Measurements from ENCODE around the gene STIL. TPM values are rescaled to one million over a fixed set of nuclear protein-coding genes. Genes with fewer than 3 reads are reported as not detected.

STIL gene
- total RNA-seq, 2 donors from 2014 or later = 39.3 to 48.0 TPM

DNA sequence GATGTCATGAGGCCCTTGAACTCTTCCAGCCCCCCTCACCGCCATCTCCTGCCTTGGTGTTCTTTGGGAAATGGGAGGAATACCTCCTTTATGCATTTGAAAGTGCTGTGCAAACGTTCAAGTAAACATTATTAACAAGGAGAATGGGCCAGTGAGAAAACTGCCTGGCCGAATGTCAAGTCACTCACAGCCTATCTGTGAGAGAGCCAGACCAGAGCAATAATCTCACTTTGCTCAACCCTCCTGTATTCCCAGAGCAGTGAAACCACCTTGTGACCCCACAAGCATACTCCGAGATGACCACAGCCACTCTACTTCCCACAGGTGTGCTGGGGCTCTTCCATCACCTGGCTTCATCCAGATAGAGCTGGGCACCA is 87.1 kb downstream of the STIL start:
- no peak overlapping the region for H3K9ac ChIP-seq (ENCODE audit: extremely low read depth, low read length, poor library complexity, severe bottlenecking)
- peaks cover 99% of the 10 kb centered on the region for H3K27me3 ChIP-seq (ENCODE audit: control insufficient read depth, insufficient read depth, low read length, poor library complexity, severe bottlenecking)
- H3K9me3 ChIP-seq (ENCODE audit: control insufficient read depth, low read length) = no peaks in the 10 kb centered on the region
- no peaks in the 10 kb centered on the region for H3K36me3 ChIP-seq (ENCODE audit: control insufficient read depth, insufficient read depth, low read length)
- H3K4me1 Mint-ChIP-seq = peaks cover 23% of the 10 kb centered on the region
- TF ChIP-seq, protein P1, sequence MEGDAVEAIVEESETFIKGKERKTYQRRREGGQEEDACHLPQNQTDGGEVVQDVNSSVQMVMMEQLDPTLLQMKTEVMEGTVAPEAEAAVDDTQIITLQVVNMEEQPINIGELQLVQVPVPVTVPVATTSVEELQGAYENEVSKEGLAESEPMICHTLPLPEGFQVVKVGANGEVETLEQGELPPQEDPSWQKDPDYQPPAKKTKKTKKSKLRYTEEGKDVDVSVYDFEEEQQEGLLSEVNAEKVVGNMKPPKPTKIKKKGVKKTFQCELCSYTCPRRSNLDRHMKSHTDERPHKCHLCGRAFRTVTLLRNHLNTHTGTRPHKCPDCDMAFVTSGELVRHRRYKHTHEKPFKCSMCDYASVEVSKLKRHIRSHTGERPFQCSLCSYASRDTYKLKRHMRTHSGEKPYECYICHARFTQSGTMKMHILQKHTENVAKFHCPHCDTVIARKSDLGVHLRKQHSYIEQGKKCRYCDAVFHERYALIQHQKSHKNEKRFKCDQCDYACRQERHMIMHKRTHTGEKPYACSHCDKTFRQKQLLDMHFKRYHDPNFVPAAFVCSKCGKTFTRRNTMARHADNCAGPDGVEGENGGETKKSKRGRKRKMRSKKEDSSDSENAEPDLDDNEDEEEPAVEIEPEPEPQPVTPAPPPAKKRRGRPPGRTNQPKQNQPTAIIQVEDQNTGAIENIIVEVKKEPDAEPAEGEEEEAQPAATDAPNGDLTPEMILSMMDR (conservative IDR thresholded peaks at IDR 0.05) = no peak
- no peak overlapping the region for H3K27ac Mint-ChIP-seq
- H3K36me3 Mint-ChIP-seq (ENCODE audit: low read depth) = no peaks in the 10 kb centered on the region
- H3K4me3 Mint-ChIP-seq = no peak overlapping the region
- no peak overlapping the region for H3K4me3 ChIP-seq (ENCODE audit: low read length)
- H3K4me1 ChIP-seq (ENCODE audit: control insufficient read depth, insufficient read depth, low read length) = no peaks in the 10 kb centered on the region
- no peak for DNase-seq
- no peaks in the 10 kb centered on the region for H3K9me3 Mint-ChIP-seq
- peaks cover 63% of the 10 kb centered on the region for H3K27me3 Mint-ChIP-seq (ENCODE audit: insufficient read depth)
- H3K27ac ChIP-seq (ENCODE audit: low read depth, low read length) = no peak overlapping the region
- WGBS, 2 experiments (ENCODE audit: insufficient coverage in 1 of 2, insufficient read length in 1 of 2) = 41 to 51% methylated on average over 2 to 4 of the region's 4 CpGs

DNA sequence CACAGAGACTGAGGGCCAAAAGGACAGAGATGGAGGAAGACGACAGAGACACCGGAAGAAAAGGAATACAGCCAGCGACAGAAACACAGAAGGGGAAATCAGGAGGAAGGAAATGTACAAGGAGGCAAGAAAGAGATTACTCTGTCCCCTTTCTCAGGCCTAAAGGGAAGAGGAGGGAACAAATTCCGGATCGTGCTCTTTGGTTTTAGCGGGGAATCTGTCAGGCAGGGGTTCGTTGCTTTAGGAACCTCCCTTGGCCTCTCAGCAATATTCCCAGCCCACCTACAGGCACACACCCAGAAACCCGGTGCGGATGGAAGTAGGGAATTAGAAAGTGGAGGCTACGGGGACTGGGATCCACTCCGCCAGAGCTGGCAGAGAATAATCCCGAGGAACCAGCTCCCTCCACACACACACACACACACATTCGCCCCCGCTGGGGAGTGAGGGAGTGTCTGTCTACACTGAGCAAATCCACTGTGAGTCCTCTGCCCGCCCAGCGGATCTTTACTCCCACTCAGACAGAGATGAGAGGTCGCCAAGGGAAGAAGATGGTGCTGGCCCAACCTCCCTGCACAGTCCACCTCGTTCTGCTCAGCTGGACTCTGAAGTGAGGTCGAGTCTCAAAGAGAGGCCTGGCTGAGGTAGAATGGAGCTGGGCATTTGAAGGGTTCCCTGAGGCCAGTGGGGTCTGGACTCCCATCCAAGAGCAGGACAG is 87.7 kb downstream of the STIL start:
- H3K4me3 ChIP-seq (ENCODE audit: low read length) = peak overlapping the region; percentile 49
- peaks cover 99% of the 10 kb centered on the region for H3K27me3 ChIP-seq (ENCODE audit: control insufficient read depth, insufficient read depth, low read length, poor library complexity, severe bottlenecking)
- Mint-ChIP-seq H3K4me3 (peak overlapping the region; percentile 42), H3K27ac (no peak overlapping the region), H3K27me3 (ENCODE audit: insufficient read depth) (peaks cover 57% of the 10 kb centered on the region), H3K36me3 (ENCODE audit: low read depth) (no peaks in the 10 kb centered on the region), H3K4me1 (peaks cover 18% of the 10 kb centered on the region), H3K9me3 (no peaks in the 10 kb centered on the region)
- 17% methylated on average over 7 to 13 of the region's 19 CpGs for WGBS, 2 experiments (ENCODE audit: insufficient coverage in 1 of 2, insufficient read length in 1 of 2)
- peak; percentile 65 for DNase-seq
- H3K4me1 ChIP-seq (ENCODE audit: control insufficient read depth, insufficient read depth, low read length) = no peaks in the 10 kb centered on the region
- no peaks in the 10 kb centered on the region for H3K36me3 ChIP-seq (ENCODE audit: control insufficient read depth, insufficient read depth, low read length)
- H3K9me3 ChIP-seq (ENCODE audit: control insufficient read depth, low read length) = no peaks in the 10 kb centered on the region
- TF ChIP-seq, protein P1 (conservative IDR thresholded peaks at IDR 0.05) = no peak
- no peak overlapping the region for H3K9ac ChIP-seq (ENCODE audit: extremely low read depth, low read length, poor library complexity, severe bottlenecking)
- H3K27ac ChIP-seq (ENCODE audit: low read depth, low read length) = no peak overlapping the region

DNA sequence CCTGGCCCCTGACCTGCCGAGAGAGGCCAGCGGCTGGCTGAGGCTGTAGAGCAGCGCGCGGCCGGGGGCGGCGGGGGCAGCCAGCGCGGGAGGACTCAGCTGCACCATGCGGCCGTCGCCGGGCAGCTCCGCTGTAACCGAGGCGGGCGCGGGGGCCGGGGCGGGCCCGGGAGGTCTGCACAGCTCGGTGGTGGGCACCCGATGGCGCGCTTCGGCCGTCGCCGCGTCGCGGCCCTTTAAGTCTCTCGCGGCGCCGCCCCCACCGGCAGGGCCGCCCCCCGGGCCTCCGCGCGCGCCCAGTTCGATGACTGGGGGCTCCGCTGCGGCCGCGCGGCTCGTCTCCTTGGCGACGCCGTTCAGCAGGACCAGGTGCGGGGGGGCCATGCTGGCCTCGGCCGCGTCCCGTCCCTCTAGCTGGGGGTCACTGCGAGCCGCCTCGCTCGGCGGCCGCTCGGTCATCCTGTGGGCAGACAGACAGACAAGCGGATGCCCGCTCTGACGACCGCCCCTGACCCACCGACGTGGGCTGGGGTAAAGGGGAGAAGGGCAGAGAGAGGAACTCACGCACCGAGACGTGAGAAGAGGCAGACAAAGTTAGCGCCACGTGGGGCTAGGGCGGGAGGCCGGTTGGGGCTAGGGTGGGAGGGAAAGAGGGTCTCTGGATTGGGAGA is 88.4 kb downstream of the STIL start:
- Mint-ChIP-seq H3K27ac (no peak overlapping the region), H3K9me3 (no peaks in the 10 kb centered on the region), H3K27me3 (ENCODE audit: insufficient read depth) (peaks cover 50% of the 10 kb centered on the region), H3K4me1 (peaks cover 15% of the 10 kb centered on the region), H3K4me3 (peak overlapping the region; percentile 42), H3K36me3 (ENCODE audit: low read depth) (no peaks in the 10 kb centered on the region)
- no peak overlapping the region for H3K27ac ChIP-seq (ENCODE audit: low read depth, low read length)
- peak overlapping the region; percentile 49 for H3K4me3 ChIP-seq (ENCODE audit: low read length)
- no peaks in the 10 kb centered on the region for H3K36me3 ChIP-seq (ENCODE audit: control insufficient read depth, insufficient read depth, low read length)
- peaks cover 99% of the 10 kb centered on the region for H3K27me3 ChIP-seq (ENCODE audit: control insufficient read depth, insufficient read depth, low read length, poor library complexity, severe bottlenecking)
- TF ChIP-seq, protein P1 (conservative IDR thresholded peaks at IDR 0.05) = no peak
- H3K9me3 ChIP-seq (ENCODE audit: control insufficient read depth, low read length) = no peaks in the 10 kb centered on the region
- WGBS, 2 experiments (ENCODE audit: insufficient coverage in 1 of 2, insufficient read length in 1 of 2) = 1 to 2% methylated on average over 16 to 79 of the region's 79 CpGs
- H3K9ac ChIP-seq (ENCODE audit: extremely low read depth, low read length, poor library complexity, severe bottlenecking) = no peak overlapping the region
- no peaks in the 10 kb centered on the region for H3K4me1 ChIP-seq (ENCODE audit: control insufficient read depth, insufficient read depth, low read length)
- DNase-seq = peak; percentile 72

Data from endodermal cell (in vitro differentiated cells).